Prostate gland (tissue), 2 donors: ENCODE measurements around the gene CCDC92B.

ENCODE experiments used
- POLR2A ChIP-seq: fragments of 450-650 bp; IDR thresholded peaks from one replicate; pipeline ENCODE4 v1.6.1; 2016; ENCODE audit warnings: antibody characterized with exemption, mild to moderate bottlenecking
- POLR2AphosphoS5 ChIP-seq: sonication (generic); formaldehyde crosslinking; IDR thresholded peaks from one replicate; pipeline ENCODE4 v1.6.1; 2017; ENCODE audit warnings: antibody characterized with exemption
- TF ChIP-seq, protein P1 (sequence below), 4 experiments: fragments of 200-600 bp in 2 of 4; fragments of 450-650 bp in 2 of 4; sonication (generic) in 2 of 4; IDR thresholded peaks; 1 replicate in 3 of 4; 2 replicates in 1 of 4; pipeline ENCODE4 v1.5.1; 2016 to 2019; ENCODE audit warnings: antibody characterized with exemption in 4 of 4, mild to moderate bottlenecking in 2 of 4, moderate library complexity in 2 of 4

DNA sequence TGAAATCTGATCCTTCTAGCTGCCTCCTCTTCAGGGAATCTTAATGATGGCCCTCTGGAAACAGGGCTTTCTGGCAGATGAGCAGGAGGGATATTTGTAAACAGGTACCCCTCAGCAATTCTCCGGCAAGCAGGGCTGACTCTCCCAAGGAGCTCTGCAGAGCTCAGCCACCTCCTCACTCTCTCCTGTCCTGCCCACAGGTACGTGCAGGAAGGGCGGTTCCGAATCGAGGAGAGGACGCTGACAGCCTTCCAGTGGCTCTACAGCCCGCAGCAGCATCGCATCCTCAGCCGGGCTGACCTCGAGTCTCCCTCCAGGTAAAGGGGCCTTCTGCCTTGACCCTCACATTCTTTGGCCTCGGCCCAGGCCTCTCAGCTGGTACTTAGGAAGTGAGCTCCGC is 20.7 kb upstream of the CCDC92B start:
- no peak for TF ChIP-seq POLR2A
- TF ChIP-seq, protein P1, sequence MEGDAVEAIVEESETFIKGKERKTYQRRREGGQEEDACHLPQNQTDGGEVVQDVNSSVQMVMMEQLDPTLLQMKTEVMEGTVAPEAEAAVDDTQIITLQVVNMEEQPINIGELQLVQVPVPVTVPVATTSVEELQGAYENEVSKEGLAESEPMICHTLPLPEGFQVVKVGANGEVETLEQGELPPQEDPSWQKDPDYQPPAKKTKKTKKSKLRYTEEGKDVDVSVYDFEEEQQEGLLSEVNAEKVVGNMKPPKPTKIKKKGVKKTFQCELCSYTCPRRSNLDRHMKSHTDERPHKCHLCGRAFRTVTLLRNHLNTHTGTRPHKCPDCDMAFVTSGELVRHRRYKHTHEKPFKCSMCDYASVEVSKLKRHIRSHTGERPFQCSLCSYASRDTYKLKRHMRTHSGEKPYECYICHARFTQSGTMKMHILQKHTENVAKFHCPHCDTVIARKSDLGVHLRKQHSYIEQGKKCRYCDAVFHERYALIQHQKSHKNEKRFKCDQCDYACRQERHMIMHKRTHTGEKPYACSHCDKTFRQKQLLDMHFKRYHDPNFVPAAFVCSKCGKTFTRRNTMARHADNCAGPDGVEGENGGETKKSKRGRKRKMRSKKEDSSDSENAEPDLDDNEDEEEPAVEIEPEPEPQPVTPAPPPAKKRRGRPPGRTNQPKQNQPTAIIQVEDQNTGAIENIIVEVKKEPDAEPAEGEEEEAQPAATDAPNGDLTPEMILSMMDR (IDR thresholded peaks at IDR 0.05): no peak
- no peak for TF ChIP-seq POLR2AphosphoS5
